UCSD-AML1 (cell line): ENCODE measurements around the gene ATE1.

Experiments
- DNase-seq: peaks from one replicate; lab custom pipeline; 2025; ENCODE audit not compliant: unreplicated experiment; lab: John Stamatoyannopoulos, UW

The ATE1 gene

GRCh38 chr10:121879476-121879875 lies 48.4 kb downstream of the ATE1 start:
- no peak for DNase-seq

GRCh38 chr10:121873236-121873635 lies 54.6 kb downstream of the ATE1 start:
- DNase-seq = no peak

GRCh38 chr10:121870413-121870812 lies 57.4 kb downstream of the ATE1 start:
- no peak for DNase-seq

GRCh38 chr10:121865554-121865953 lies 62.3 kb downstream of the ATE1 start:
- DNase-seq = no peak

GRCh38 chr10:121864653-121865052 lies 63.2 kb downstream of the ATE1 start:
- DNase-seq = no peak

GRCh38 chr10:121864168-121864567 lies 63.7 kb downstream of the ATE1 start:
- no peak for DNase-seq

- no peak for DNase-seq
These were observed 65.2 kb downstream of the ATE1 start for GRCh38 chr10:121862649-121863048.

- DNase-seq = no peak
These were observed 65.8 kb downstream of the ATE1 start for GRCh38 chr10:121862042-121862441.

- DNase-seq = no peak
These were observed 67.0 kb downstream of the ATE1 start for GRCh38 chr10:121860810-121861209.

GRCh38 chr10:121854809-121855445 lies 72.9 kb downstream of the ATE1 start:
- DNase-seq = no peak

- DNase-seq = no peak
These were observed 73.9 kb downstream of the ATE1 start for GRCh38 chr10:121853950-121854349.

GRCh38 chr10:121851786-121852185 lies 76.0 kb downstream of the ATE1 start:
- DNase-seq = no peak

GRCh38 chr10:121848082-121848481 lies 79.7 kb downstream of the ATE1 start:
- no peak for DNase-seq

- DNase-seq = no peak
These were observed 81.3 kb downstream of the ATE1 start for GRCh38 chr10:121846555-121846954.

- no peak for DNase-seq
These were observed 82.6 kb downstream of the ATE1 start for GRCh38 chr10:121845044-121845784.

GRCh38 chr10:121844537-121844936 lies 83.3 kb downstream of the ATE1 start:
- DNase-seq = no peak

GRCh38 chr10:121843379-121843778 lies 84.5 kb downstream of the ATE1 start:
- no peak for DNase-seq

GRCh38 chr10:121841862-121842261 lies 86.0 kb downstream of the ATE1 start:
- DNase-seq = no peak

GRCh38 chr10:121838931-121839330 lies 88.9 kb downstream of the ATE1 start:
- peak; percentile 63 for DNase-seq

- DNase-seq = no peak
These were observed 89.7 kb downstream of the ATE1 start for GRCh38 chr10:121838149-121838548.

GRCh38 chr10:121836171-121836570 lies 91.7 kb downstream of the ATE1 start:
- no peak for DNase-seq

- DNase-seq = no peak
These were observed 92.5 kb downstream of the ATE1 start for GRCh38 chr10:121835376-121835775.

GRCh38 chr10:121834757-121835156 lies 93.1 kb downstream of the ATE1 start:
- no peak for DNase-seq
